GM13976 (cell line): ENCODE data around the gene CALHM6.
A peak's percentile ranks its signal among the peaks of the same experiment; 100 is the strongest.

Experiments
- DNase-seq: peaks from one replicate; pipeline ENCODE4 v3.0.0; 2012; ENCODE audit warnings: low spot score
- CTCF ChIP-seq: IDR thresholded peaks from 2 replicates; pipeline ENCODE4 v1.5.1; 2012; ENCODE audit warnings: borderline replicate concordance, mild to moderate bottlenecking; ENCODE audit not compliant: insufficient read depth; ENCODE audit errors: extremely low read depth, missing control alignments, control extremely low read depth
- in situ Hi-C: fragments of 300-500 bp; cut with MboI; formaldehyde crosslinking; loops from one replicate; pipeline ENCODE4 v1.12.0; 2022; ENCODE audit warnings: low sequenced_read_pairs, mixed read lengths, inconsistent platforms; ENCODE audit not compliant: unreplicated experiment

Gene CALHM6

DNA sequence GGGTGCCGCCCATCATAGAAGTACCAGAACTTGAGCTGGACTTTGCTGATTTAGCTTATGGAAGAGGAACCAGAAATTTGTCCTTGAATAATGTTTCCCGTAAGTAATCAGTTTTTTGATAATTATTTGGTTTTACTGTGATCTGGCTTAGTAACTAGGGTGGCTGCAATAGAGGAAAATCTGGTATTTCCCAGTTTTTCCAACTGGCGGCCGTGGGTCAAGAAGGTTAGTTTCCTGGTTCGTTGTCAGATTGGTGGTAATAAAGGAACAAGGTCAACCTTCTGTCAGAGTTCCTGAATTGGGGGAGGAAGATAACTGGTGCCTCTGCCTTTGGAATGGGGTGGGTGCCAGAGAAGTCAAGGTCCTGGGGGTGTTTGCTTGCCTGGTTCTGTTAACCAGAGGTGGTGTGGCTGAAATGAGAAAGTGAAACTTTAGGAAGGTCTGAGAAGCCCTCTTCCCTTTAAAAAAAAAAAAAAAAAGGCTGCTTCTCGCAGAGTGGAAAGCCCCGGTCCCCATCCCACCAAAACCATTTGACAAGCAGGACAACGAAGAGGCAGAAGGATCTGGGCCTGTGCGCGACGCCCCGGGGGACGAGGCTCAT is at the start of gene CALHM6:
Gene CALHM6, plus strand, starts transcription at position 45 of the 601 bp plus-strand sequence. Its CDS starts 555 bp downstream, at position 600.
- no peak for TF ChIP-seq CTCF
- peak; percentile 29 for DNase-seq
- in situ Hi-C loops: no loop called here

GRCh38 chr6:116412270-116412669 is 48.9 kb upstream of the CALHM6 start:
- DNase-seq: no peak
- in situ Hi-C loops: no loop called here

DNA sequence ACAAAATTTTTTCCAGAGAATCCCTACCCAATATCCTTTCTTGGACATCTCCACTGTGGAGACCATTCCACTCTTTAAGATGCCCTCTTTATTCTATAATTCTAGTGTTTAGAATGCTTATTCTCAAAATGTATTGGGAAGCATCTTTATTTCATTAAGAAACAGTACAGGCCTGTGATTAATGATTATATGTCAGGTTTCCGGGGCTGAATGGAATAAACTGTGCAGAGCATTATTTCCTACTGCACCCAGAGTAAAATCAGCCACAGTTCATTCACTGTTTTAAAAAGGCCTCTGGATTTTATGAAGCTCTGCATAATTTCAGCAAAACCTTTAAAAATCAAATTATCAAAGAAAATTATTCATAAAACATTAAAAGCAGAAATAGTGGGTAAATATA is 47.8 kb upstream of the CALHM6 start:
- in situ Hi-C loops: no loop called here
- no peak for TF ChIP-seq CTCF
- no peak for DNase-seq

More at GRCh38 chr6:116412270-116412669, 48.9 kb upstream of the CALHM6 start:
- TF ChIP-seq CTCF: no peak

- in situ Hi-C loops: no loop called here
- TF ChIP-seq CTCF: no peak
- DNase-seq: no peak
Observed at GRCh38 chr6:116417661-116418060, 43.5 kb upstream of the CALHM6 start.

GRCh38 chr6:116419069-116419786 is 41.9 kb upstream of the CALHM6 start:
- in situ Hi-C loops: no loop called here
- no peak for DNase-seq
- no peak for TF ChIP-seq CTCF

DNA sequence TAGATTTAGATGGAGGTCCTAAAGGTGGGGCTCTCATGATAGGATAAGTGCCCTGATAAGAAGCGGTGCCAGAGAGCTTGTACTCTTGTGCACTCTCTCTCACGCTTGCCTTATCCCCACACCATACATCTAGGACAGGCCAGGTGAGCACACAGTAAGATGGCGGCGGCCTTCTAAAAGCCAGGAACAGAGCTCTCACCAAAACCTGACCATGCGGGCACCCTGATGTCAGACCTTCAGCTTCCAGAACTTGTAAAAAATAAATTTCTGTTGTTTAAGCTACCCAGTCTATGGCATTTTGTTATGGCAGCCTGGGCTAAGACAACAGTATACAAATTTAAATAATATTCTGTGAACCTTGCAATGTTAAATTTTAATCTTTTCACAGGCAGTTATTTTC is 40.8 kb upstream of the CALHM6 start:
- DNase-seq: no peak
- in situ Hi-C loops: no loop called here
- no peak for TF ChIP-seq CTCF
